Measurements from ENCODE around the gene PTTG1IP.

PTTG1IP gene

GRCh38 chr21:44909719-44910118 lies 36.2 kb upstream of the PTTG1IP start:
- no peak for DNase-seq (ENCODE audit: low spot score)

- no peak for DNase-seq (ENCODE audit: low spot score)
These were observed 35.4 kb upstream of the PTTG1IP start for GRCh38 chr21:44908908-44909307.

DNA sequence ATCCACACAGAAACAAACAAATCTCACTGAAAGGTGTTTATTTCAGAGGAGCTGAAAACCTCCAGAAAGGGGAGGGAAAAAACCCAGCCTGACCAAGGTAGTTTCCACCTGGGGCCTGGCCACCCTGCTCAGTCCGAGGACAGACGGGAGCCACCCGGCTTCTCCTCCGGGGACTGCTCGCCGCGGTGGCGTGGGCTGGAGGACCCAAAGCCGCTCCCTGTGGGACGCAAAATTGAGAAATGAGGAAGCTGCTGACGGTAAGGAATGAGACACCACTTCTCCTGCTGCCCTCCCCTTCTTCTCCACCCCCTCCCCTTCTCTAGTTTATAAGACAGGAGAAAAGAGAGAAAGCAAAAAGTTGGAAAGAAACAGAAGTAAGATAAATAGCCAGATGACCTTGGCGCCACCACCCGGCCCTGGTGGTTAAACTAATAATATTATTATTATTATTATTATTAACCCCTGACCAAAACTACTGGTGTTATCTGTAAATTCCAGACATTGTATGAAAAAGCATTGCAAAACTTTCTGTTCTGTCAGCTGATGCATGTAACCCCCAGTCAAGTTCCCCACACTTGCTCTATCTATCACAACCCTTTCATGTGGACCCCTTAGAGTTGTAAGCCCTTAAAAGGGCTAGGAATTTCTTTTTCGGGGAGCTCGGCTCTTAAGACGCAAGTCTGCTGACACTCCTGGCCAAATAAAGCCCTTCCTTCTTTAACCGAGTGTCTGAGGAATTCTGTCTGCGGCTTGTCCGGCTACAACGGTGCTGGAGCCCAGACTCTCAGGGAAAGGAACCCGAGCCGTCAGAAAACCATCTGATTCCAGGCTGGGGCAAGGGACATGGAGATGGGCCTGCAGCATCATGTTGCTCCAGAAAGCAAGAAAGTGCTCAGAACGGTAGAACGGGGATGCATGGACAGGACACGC lies 34.7 kb upstream of the PTTG1IP start:
- no peak for DNase-seq (ENCODE audit: low spot score)

DNA sequence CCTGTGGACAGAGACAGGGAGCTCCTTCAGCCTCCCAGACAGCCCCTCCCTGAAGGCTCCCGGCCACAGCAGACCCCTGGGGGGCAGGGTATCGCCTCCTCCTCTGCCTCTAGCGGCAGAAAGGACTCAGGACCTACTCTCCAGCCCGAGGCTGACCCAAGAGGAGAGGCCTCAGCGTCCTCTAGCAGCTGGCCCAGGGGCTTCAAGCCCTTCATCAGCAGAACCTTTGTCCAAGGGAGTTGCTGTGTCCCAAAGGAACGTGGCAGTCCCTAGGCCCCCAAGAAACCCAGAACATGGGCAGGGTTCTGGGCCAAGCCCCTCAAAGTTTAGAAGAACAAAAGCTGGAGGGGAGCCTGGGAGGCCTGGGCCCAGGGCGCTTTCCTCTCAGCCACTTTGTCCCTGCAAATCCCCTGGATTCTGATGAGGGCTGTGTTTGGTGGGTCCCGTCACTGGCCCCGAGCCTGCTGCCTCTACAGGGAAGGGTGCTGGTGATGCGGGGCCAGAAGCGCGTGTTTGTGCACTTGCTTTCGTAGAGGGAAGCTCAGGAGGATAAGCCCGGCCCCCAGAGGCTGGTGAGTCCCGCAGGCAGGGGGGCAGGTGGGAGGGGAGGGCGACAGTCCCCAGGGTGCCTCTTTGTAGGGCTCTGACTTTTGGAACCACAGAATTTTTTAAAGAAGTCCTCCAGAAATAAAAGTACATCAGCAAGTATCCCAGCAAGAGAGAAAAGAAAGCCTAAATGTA lies 33.9 kb upstream of the PTTG1IP start:
- DNase-seq (ENCODE audit: low spot score) = no peak

- DNase-seq (ENCODE audit: low spot score) = no peak
These were observed 32.2 kb upstream of the PTTG1IP start for GRCh38 chr21:44905728-44906090.

- DNase-seq (ENCODE audit: low spot score) = no peak
These were observed 31.7 kb upstream of the PTTG1IP start for GRCh38 chr21:44905016-44905727.

GRCh38 chr21:44904141-44904923 lies 30.8 kb upstream of the PTTG1IP start:
- no peak for DNase-seq (ENCODE audit: low spot score)

- DNase-seq (ENCODE audit: low spot score) = no peak
These were observed 30.2 kb upstream of the PTTG1IP start for GRCh38 chr21:44903689-44904088.

DNA sequence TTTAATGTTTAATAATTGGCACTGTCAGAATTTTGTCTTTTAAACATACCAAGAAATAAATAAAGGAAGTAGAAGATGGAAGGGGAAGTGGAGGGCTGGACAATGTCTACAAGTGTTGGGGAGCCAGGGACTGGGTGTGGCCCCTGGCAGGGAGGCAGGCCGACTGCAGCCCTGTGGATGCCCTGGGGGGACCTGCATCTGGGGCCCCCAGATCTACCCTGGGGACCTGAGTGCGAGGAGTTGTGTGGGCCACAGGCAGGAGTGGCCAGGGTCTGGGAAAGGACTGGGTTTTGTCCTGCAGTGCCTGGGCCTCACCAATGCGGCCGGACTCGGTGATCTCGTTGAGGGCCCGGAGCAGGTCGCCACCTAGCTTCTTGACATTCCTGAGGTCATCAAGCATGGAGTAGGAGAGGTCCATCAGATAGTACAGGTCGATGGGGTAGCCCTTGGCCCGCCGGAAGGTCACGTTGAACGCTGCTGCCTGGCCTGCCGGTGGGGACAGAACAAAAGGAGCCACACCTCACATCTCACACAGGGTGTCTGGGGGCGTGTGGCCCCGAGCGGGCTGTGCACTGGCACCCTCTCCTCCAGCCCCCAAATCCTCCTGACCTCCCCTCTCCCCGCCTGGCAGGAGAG lies 29.7 kb upstream of the PTTG1IP start:
- DNase-seq (ENCODE audit: low spot score) = no peak

- DNase-seq (ENCODE audit: low spot score) = no peak
These were observed 29.0 kb upstream of the PTTG1IP start for GRCh38 chr21:44902268-44903049.

- DNase-seq (ENCODE audit: low spot score) = no peak
These were observed 28.0 kb upstream of the PTTG1IP start for GRCh38 chr21:44901391-44902074.

DNA sequence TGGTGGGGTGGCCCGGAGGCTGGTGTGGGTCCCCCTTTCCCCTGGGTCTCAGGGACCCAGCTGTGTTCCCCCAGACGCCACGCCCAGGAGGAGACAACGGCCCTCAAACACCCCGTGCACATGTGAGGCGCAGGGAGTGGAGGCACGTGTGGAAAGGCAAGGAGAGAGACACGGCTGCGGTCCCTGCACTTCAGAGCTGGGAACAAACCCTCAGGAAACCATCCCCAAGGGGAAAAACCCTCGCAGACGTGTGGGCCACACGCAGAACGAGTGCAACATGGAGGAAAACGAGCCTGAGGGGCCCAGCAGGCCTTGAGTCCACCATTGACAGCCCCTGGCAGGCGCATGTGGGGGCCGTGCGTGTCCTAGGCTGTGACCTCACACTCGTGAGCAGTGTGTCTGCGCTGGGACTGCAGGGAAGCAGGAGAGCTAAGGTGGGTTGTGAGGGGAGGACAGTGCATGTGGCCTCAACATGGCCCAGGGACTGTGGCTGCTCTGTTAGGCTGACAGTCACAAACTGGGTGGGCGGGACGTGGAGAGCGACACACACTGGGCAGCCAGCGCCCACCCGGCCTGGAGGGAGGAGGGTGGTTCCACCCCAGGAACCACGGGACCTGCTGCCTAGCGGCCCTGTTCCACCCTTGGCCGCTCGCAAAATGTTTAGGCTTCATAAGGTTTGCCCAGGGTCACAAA lies 27.2 kb upstream of the PTTG1IP start:
- no peak for DNase-seq (ENCODE audit: low spot score)

DNA sequence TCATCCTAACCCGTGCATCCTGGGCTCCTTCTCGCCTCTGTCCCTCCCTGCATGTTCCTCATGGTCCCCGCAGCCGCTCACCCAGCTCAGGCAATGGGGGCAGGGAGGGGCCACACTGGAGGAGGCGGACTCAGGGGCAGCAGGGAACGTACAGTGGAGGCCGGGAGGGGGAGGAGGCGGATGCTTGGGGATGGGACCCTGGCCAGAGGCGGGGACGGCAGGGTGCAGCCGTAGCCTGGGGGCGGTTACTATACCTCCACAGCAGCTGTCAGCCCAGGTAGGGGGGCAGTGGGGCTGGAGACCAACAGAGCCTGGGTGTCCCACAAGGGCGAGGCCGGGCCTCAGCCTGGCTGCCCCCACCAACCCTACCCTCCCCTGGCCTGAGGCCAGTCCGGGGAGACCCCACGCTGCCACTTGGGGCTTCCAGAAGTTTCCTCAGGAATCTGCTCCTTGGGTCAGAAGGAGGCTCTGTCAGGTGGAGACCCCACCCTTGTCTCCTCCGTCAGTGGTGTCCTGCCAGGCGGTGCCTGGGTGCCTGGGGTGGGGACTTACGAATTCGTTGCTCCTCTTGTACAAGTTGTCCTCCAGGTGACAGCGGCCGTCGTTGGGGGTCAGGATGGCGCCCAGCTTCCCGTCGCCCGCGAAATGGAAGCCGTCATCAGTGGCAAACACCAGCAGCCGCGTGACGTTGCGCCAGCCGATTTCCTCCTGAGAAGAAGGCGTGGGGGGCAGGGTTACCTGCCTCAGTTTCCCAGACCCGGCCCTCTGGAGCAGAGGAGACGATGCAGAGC lies 26.5 kb upstream of the PTTG1IP start:
- DNase-seq (ENCODE audit: low spot score) = no peak

DNA sequence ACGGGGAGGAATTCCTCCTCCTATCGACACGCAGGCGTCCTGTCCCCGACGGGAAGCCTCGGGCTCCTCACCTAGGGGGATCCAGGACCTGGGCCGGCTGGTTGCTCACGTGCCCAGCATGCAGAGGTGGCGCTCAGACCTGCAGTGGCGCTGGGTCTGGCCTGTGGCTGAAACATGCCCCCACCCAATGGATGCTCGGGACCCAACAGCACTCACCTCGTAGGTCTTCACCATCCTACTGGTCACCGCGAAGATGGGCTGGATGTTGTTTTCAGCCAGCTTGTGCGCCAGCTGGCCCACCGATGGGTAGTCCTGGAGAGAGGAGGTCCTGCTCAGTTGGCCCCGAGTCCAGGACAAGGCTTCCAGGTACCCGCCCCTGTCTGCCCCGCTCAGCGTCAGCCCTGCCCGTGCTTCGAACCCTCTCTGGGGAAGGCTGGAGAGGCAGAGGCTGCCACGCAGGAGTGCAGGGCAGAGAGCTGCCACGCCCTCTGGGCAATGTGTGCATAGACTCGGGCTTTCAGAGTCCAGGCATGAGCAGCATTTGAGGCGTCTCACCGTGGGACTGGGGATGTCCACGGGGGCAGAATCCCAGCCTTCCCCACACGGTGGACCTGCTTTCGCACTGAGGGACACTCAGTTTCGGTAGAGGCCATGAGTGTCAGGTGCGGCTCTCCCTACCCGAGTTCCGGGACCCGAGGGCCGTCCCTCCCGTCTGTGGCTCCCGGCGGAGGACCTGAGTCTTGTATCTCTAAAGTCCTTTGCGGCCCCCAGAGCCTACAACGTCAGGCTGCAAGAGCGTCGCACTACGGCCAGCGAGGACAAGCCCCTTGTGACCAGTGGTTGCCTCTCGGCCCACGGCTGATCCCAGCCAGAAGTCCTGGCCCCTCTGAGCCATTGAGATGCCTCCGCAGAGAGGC lies 25.6 kb upstream of the PTTG1IP start:
- no peak for DNase-seq (ENCODE audit: low spot score)

- DNase-seq (ENCODE audit: low spot score) = no peak
These were observed 24.6 kb upstream of the PTTG1IP start for GRCh38 chr21:44898011-44898488.

DNA sequence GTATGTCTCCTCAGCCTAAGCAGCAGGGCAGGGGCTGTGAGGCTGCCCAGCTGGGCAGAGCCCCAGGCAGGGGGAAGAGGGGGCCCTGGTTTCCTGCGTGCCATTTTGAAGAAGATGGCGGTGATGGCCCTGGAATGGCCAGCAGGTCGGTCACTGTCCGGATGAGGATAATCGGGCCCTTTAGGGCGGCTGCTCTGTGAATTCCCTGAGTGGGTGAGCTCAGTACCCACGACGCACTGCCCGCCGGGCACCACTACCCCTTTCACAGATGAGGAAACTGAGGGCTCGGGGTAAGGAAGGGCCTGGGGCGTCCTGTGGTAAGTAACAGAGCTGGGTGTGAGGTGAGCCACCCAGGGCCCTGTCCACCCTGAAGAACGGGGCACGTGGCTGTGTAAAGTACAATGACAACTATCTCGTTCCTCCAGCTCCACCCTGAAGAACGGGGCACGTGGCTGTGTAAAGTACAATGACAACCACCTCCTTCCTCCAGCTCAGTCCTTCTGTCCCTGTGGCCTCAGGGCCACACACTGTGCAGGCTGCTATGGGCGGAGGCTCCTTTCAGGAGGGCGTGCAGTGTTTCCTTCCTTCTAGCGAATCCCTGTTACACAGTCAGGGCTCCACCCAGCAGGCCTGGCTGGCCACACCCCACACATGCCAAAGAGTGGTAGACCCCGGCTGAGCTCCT lies 24.0 kb upstream of the PTTG1IP start:
- DNase-seq (ENCODE audit: low spot score) = no peak

All from AG20443 (cell line).